ENCODE results near the gene NF2.

NF2 gene

GRCh38 chr22:29632672-29633071, 29.2 kb downstream of the NF2 start:
- H3K4me3 ChIP-seq: no peak overlapping the region
- no peak overlapping the region for H3K27ac ChIP-seq
- TF ChIP-seq, protein P1, sequence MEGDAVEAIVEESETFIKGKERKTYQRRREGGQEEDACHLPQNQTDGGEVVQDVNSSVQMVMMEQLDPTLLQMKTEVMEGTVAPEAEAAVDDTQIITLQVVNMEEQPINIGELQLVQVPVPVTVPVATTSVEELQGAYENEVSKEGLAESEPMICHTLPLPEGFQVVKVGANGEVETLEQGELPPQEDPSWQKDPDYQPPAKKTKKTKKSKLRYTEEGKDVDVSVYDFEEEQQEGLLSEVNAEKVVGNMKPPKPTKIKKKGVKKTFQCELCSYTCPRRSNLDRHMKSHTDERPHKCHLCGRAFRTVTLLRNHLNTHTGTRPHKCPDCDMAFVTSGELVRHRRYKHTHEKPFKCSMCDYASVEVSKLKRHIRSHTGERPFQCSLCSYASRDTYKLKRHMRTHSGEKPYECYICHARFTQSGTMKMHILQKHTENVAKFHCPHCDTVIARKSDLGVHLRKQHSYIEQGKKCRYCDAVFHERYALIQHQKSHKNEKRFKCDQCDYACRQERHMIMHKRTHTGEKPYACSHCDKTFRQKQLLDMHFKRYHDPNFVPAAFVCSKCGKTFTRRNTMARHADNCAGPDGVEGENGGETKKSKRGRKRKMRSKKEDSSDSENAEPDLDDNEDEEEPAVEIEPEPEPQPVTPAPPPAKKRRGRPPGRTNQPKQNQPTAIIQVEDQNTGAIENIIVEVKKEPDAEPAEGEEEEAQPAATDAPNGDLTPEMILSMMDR (IDR thresholded peaks at IDR 0.05): no peak
- no peak for DNase-seq (ENCODE audit: low spot score)

DNA sequence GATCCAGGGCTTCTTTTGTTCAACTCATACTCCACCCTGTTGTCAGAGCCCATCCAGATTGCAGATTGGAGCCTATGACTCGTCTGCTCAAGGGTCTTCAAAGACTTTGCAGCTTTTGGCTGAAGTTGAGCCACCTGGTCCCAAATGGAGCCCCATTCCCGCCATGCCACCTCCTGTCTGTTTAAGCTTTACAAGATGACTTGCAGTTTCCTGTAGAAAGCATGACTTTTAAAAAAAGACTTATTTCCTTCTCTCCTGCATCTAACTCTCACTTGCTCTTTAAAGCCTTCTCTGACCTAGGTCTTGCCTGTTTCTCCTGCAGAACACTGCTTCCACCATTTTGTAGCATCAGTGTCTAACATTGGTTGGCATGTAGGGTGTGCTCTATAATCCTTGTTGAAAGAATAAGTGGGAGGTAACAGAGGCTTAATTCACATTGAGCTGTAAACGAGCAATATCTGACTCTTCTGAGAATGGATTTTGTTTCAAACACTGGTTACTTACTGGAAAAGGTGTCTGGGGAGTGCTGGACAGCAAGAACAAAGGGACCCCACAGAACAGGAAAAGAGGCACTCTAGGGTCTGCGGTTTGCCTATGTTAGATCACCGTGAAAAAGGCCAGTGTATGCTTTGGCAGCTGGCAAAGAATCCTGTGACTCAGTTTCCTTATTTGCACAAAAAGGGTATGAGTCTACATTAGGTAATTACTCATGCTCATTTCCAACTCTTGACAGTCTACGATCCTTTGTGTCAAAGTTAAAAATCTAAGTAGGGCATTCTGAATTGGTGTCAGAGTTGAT, 30.3 kb downstream of the NF2 start:
- TF ChIP-seq, protein P1 (IDR thresholded peaks at IDR 0.05): no peak
- no peak for DNase-seq (ENCODE audit: low spot score)
- H3K4me3 ChIP-seq: no peak overlapping the region
- no peak overlapping the region for H3K27ac ChIP-seq

- no peak overlapping the region for H3K4me3 ChIP-seq
- DNase-seq (ENCODE audit: low spot score): no peak
- TF ChIP-seq, protein P1 (IDR thresholded peaks at IDR 0.05): no peak
- H3K27ac ChIP-seq: no peak overlapping the region
Observed at GRCh38 chr22:29634847-29635246, 31.4 kb downstream of the NF2 start.

GRCh38 chr22:29635734-29636357, 32.4 kb downstream of the NF2 start:
- TF ChIP-seq, protein P1 (IDR thresholded peaks at IDR 0.05): peak; percentile 28
- Histone ChIP-seq H3K4me3 (no peak overlapping the region), H3K27ac (no peak overlapping the region)
- DNase-seq (ENCODE audit: low spot score): no peak

- TF ChIP-seq, protein P1 (IDR thresholded peaks at IDR 0.05): no peak
- H3K4me3 ChIP-seq: no peak overlapping the region
- no peak for DNase-seq (ENCODE audit: low spot score)
- H3K27ac ChIP-seq: no peak overlapping the region
Observed at GRCh38 chr22:29636751-29637150, 33.3 kb downstream of the NF2 start.

- no peak overlapping the region for H3K4me3 ChIP-seq
- DNase-seq (ENCODE audit: low spot score): no peak
- H3K27ac ChIP-seq: no peak overlapping the region
- TF ChIP-seq, protein P1 (IDR thresholded peaks at IDR 0.05): no peak
Observed at GRCh38 chr22:29637181-29637580, 33.7 kb downstream of the NF2 start.

DNA sequence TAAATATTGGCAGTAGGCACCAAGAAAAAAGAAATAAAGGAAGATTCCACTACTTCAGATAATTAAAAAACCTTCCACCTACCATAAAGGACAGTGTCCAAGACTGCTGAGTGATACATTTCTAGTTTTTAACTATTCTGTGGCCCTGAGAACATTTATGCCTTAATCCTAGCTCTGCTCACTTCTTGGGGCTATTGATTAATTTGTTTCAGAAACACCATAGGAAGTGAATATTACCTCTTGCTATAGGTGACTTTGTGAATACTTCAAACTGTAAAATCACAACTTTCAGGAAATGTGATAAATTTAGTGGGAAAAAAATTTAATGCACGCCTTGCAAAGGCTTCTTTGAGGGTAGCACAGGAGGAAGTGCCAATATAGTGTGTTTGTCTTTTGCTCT, 35.2 kb downstream of the NF2 start:
- DNase-seq (ENCODE audit: low spot score): no peak
- Histone ChIP-seq H3K27ac (no peak overlapping the region), H3K4me3 (no peak overlapping the region)
- TF ChIP-seq, protein P1 (IDR thresholded peaks at IDR 0.05): no peak
